ENCODE data around the gene TMPRSS12. TPM values are rescaled to one million over a fixed set of nuclear protein-coding genes. Genes with fewer than 3 reads are reported as not detected.

The TMPRSS12 gene
- total and polyA plus RNA-seq, 2 of the 13 experiments (the other 11 are each of a cell fraction or from before 2014, with no cell fraction given) = not detected

- Histone ChIP-seq H2AFZ (ENCODE audit: low read length) (peak overlapping the region; percentile 76), H3K4me1 (ENCODE audit: insufficient read depth, low read length) (peaks cover 22% of the 10 kb centered on the region), H3K4me2 (ENCODE audit: low read depth, low read length) (peak overlapping the region; percentile 61), H3K9me3 (ENCODE audit: low read length) (no peaks in the 10 kb centered on the region), H3K9ac (ENCODE audit: insufficient read depth, low read depth, low read length) (peak overlapping the region; percentile 26; the same call in 1 of the 2 replicates), H3K27ac (ENCODE audit: extremely low read length, insufficient read depth, low read length) (peak overlapping the region; percentile 47), H3K79me2 (ENCODE audit: insufficient read depth, low read length) (no peaks in the 10 kb centered on the region), H3K27me3 (ENCODE audit: control insufficient read depth in 1 of 2, insufficient read depth in 2 of 2, low read length in 2 of 2) (no peaks in the 10 kb centered on the region), H3K4me3 (replicated peaks in 1 of 3; ENCODE audit: insufficient read depth in 1 of 3, low read depth in 2 of 3, low read length in 3 of 3) (peak overlapping the region in 2 of 3 experiments; percentile 21 to 24; a peak in 2 of 6 replicates), H3K36me3 (replicated peaks in 1 of 2; ENCODE audit: control insufficient read depth in 1 of 2, insufficient read depth in 2 of 2, low read length in 2 of 2) (no peaks in the 10 kb centered on the region), H4K20me1 (ENCODE audit: insufficient read depth, low read length) (no peaks in the 10 kb centered on the region)
- 19% methylated on average over 4 of the region's 4 CpGs for WGBS (ENCODE audit: low lambda C conversion rate)
- intact Hi-C loops (cut with micrococcal nuclease; ENCODE audit: unreplicated experiment) (loop anchor here (1.0 to 5.0 kb wide), 4 partner anchors 58 to 204 kb away; a partner anchor contains a TSS), in situ Hi-C loops (cut with HindIII; ENCODE audit: extremely low pct_ligation_motif_present, low pct_unique_long_range_greater_than_20kb) (loop anchor here (5.0 to 10.0 kb wide), 2 partner anchors 162 to 200 kb away; partner anchors contain the start of gene SLC11A2)
- ChIA-PET POLR2A (interaction anchor here (0.6 to 1.8 kb wide), 12 partner anchors 100 to 258 kb away, joined by 3 to 11 read pairs (median 4); partner anchors contain the start of genes CSRNP2 and SLC11A2), CTCF (ENCODE audit: low intra/inter-chr PET ratio, low total read pairs) (interaction anchor here (0.7 to 2.5 kb wide), 5 partner anchors 60 to 527 kb away, joined by 3 to 17 read pairs (median 4); no protein-coding TSS in a partner anchor)
- no TSS peak for BruUV-seq (replicated peaks)
- no peak for FAIRE-seq
- peak; percentile 63 for ATAC-seq
- TF ChIP-seq ZNF501 (CRISPR knock-in tag; IDR thresholded peaks at IDR 0.05) = 0 out of 2 replicates have a peak, but pooled peaks have one; percentile 28
- no peak for TF ChIP-seq ZSCAN5A (CRISPR knock-in tag; IDR thresholded peaks at IDR 0.05; ENCODE audit: borderline replicate concordance)
- TF ChIP-seq ZNF652 (CRISPR knock-in tag; IDR thresholded peaks at IDR 0.05; ENCODE audit: borderline replicate concordance, low read depth) = peak; percentile 7; the same call in 1 of the 2 replicates
- no peak for DNase-seq (ENCODE audit: low spot score)
Measured at GRCh38 chr12:50824914-50825313, 17.8 kb upstream of the TMPRSS12 start.

GRCh38 chr12:50825372-50825838 lies 17.3 kb upstream of the TMPRSS12 start:
- ChIA-PET CTCF (ENCODE audit: low intra/inter-chr PET ratio, low total read pairs) (interaction anchor here (0.7 to 2.5 kb wide), 5 partner anchors 60 to 526 kb away, joined by 3 to 17 read pairs (median 4); no protein-coding TSS in a partner anchor), POLR2A (interaction anchor here (0.6 to 1.8 kb wide), 15 partner anchors 100 to 258 kb away, joined by 3 to 11 read pairs (median 4); partner anchors contain the start of genes CSRNP2 and SLC11A2)
- Histone ChIP-seq H2AFZ (ENCODE audit: low read length) (peak overlapping the region; percentile 76), H3K79me2 (ENCODE audit: insufficient read depth, low read length) (no peaks in the 10 kb centered on the region), H3K9me3 (ENCODE audit: low read length) (no peaks in the 10 kb centered on the region), H4K20me1 (ENCODE audit: insufficient read depth, low read length) (no peaks in the 10 kb centered on the region), H3K4me3 (replicated peaks in 1 of 3; ENCODE audit: insufficient read depth in 1 of 3, low read depth in 2 of 3, low read length in 3 of 3) (peak overlapping the region in 2 of 3 experiments; percentile 21 to 24; a peak in 2 of 6 replicates), H3K9ac (ENCODE audit: insufficient read depth, low read depth, low read length) (peak overlapping the region; percentile 26; the same call in 1 of the 2 replicates), H3K4me2 (ENCODE audit: low read depth, low read length) (peak overlapping the region; percentile 61), H3K27ac (ENCODE audit: extremely low read length, insufficient read depth, low read length) (peak overlapping the region; percentile 47), H3K4me1 (ENCODE audit: insufficient read depth, low read length) (peaks cover 22% of the 10 kb centered on the region), H3K27me3 (ENCODE audit: control insufficient read depth in 1 of 2, insufficient read depth in 2 of 2, low read length in 2 of 2) (no peaks in the 10 kb centered on the region), H3K36me3 (replicated peaks in 1 of 2; ENCODE audit: control insufficient read depth in 1 of 2, insufficient read depth in 2 of 2, low read length in 2 of 2) (no peaks in the 10 kb centered on the region)
- ATAC-seq = peak; percentile 42
- peak; percentile 62 for DNase-seq (ENCODE audit: low spot score)
- peak; percentile 79 for FAIRE-seq
- intact Hi-C loops (cut with micrococcal nuclease; ENCODE audit: unreplicated experiment) (loop anchor here (1.0 to 5.0 kb wide), 4 partner anchors 58 to 203 kb away; a partner anchor contains a TSS), in situ Hi-C loops (cut with HindIII; ENCODE audit: extremely low pct_ligation_motif_present, low pct_unique_long_range_greater_than_20kb) (loop anchor here (5.0 to 10.0 kb wide), 2 partner anchors 162 to 199 kb away; partner anchors contain the start of gene SLC11A2)
- BruUV-seq (replicated peaks) = no TSS peak
- WGBS (ENCODE audit: low lambda C conversion rate) = 0% methylated on average over 2 of the region's 2 CpGs
- TF ChIP-seq CEBPG (CRISPR knock-in tag; IDR thresholded peaks at IDR 0.05) = peak; percentile 93
- TF ChIP-seq MLLT10 (CRISPR knock-in tag; IDR thresholded peaks at IDR 0.05) = no peak
- TF ChIP-seq GFI1 (CRISPR knock-in tag; IDR thresholded peaks at IDR 0.05; ENCODE audit: borderline replicate concordance) = 0 out of 2 replicates have a peak, but pooled peaks have one; percentile 41
- TF ChIP-seq GATAD2A (CRISPR knock-in tag; IDR thresholded peaks at IDR 0.05) = peak; percentile 49; the same call in 1 of the 2 replicates
- peak; percentile 78; the same call in 1 of the 2 replicates for TF ChIP-seq ZNF362 (CRISPR knock-in tag; IDR thresholded peaks at IDR 0.05; ENCODE audit: borderline replicate concordance)
- no peak for TF ChIP-seq ZNF839 (CRISPR knock-in tag; IDR thresholded peaks at IDR 0.05; ENCODE audit: borderline replicate concordance)
- peak; percentile 20; the same call in 1 of the 2 replicates for TF ChIP-seq ZNF331 (CRISPR knock-in tag; IDR thresholded peaks at IDR 0.05)
- TF ChIP-seq ARID3A (IDR thresholded peaks at IDR 0.05; ENCODE audit: low read depth, low read length) = peak; percentile 87
- peak; percentile 63; the same call in 1 of the 2 replicates for TF ChIP-seq ZBTB21 (CRISPR knock-in tag; IDR thresholded peaks at IDR 0.05)
- peak; percentile 95 for TF ChIP-seq CEBPB (IDR thresholded peaks at IDR 0.05; ENCODE audit: borderline replicate concordance, low read depth, low read length)
